Stimulated activated CD4-positive, alpha-beta T cell treated with anti-CD3 and anti-CD28 coated beads, Interleukin-4, amount 100 ng/mL, for 48 hours (primary cell): Measurements from ENCODE around the gene YPEL2.
A peak's percentile ranks its signal among the peaks of the same experiment; 100 is the strongest.
"Not testable (repeated sequence)": the region's sequence is repeated elsewhere in the genome, so short reads cannot be mapped to it uniquely, and the experiment has no call there.

Source experiments
- DNase-seq, 2 donors: peaks; one replicate each; pipeline ENCODE4 v3.0.0-alpha.2; 2020; ENCODE audit warnings: low read depth in 2 of 2

Gene YPEL2

GRCh38 chr17:59331129-59331928 is at the start of gene YPEL2:
Gene YPEL2, plus strand, starts transcription at chr17:59331655. Its CDS starts 21,755 bp downstream, at chr17:59353410.
- DNase-seq, result peak; percentile 77 to 88

- DNase-seq, result no peak
Observed at GRCh38 chr17:59284317-59284716, 47.1 kb upstream of the YPEL2 start.

- DNase-seq, result no peak
Observed at GRCh38 chr17:59287452-59287851, 44.0 kb upstream of the YPEL2 start.

GRCh38 chr17:59287891-59288290 is 43.6 kb upstream of the YPEL2 start:
- DNase-seq, result no peak

- no peak for DNase-seq
Observed at GRCh38 chr17:59289981-59290301, 41.5 kb upstream of the YPEL2 start.

GRCh38 chr17:59290302-59290998 is 41.0 kb upstream of the YPEL2 start:
- DNase-seq, result not testable (repeated sequence)

- DNase-seq, result no peak
Observed at GRCh38 chr17:59292174-59292523, 39.3 kb upstream of the YPEL2 start.

GRCh38 chr17:59296190-59296589 is 35.3 kb upstream of the YPEL2 start:
- no peak for DNase-seq

GRCh38 chr17:59298521-59298920 is 32.9 kb upstream of the YPEL2 start:
- no peak for DNase-seq

- no peak for DNase-seq
Observed at GRCh38 chr17:59299400-59300092, 31.9 kb upstream of the YPEL2 start.

GRCh38 chr17:59300941-59301340 is 30.5 kb upstream of the YPEL2 start:
- no peak for DNase-seq

- DNase-seq, result no peak
Observed at GRCh38 chr17:59304811-59305210, 26.6 kb upstream of the YPEL2 start.

GRCh38 chr17:59310263-59310920 is 21.1 kb upstream of the YPEL2 start:
- no peak for DNase-seq

GRCh38 chr17:59311051-59311468 is 20.4 kb upstream of the YPEL2 start:
- DNase-seq, result no peak

- DNase-seq, result not testable (repeated sequence)
Observed at GRCh38 chr17:59311521-59311920, 19.9 kb upstream of the YPEL2 start.

GRCh38 chr17:59315866-59316265 is 15.6 kb upstream of the YPEL2 start:
- DNase-seq, result no peak

GRCh38 chr17:59327121-59327980 is 4.1 kb upstream of the YPEL2 start:
- no peak for DNase-seq

GRCh38 chr17:59327981-59328290 is 3.5 kb upstream of the YPEL2 start:
- no peak for DNase-seq

GRCh38 chr17:59328601-59329000 is 2.9 kb upstream of the YPEL2 start:
- DNase-seq, result no peak

- peak in 1 of 2 donors; percentile 44 for DNase-seq
Observed at GRCh38 chr17:59329176-59330052, 2.0 kb upstream of the YPEL2 start.
